ENCODE results near the gene TRIM24.

Gene TRIM24

GRCh38 chr7:138602451-138602850 lies 142.4 kb downstream of the TRIM24 start:
- H3K9me3 ChIP-seq (ENCODE audit: insufficient read depth, low read length), result no peaks in the 10 kb centered on the region
- H3K4me1 ChIP-seq (ENCODE audit: insufficient read depth, insufficient read length), result no peaks in the 10 kb centered on the region
- no peaks in the 10 kb centered on the region for H3K27me3 ChIP-seq (ENCODE audit: insufficient read depth, insufficient read length)
- H3K36me3 ChIP-seq (ENCODE audit: insufficient read depth, insufficient read length, low read length), result no peaks in the 10 kb centered on the region
- H3K9ac ChIP-seq (ENCODE audit: insufficient read length, low read depth), result no peak overlapping the region
- TF ChIP-seq SUZ12 (IDR thresholded peaks at IDR 0.05; ENCODE audit: extremely low read depth, insufficient read depth, insufficient read length), result no peak
- no peak for TF ChIP-seq ZNF274 (IDR thresholded peaks at IDR 0.05; ENCODE audit: low read depth, low read length)
- no peak for TF ChIP-seq YY1 (IDR thresholded peaks at IDR 0.05; ENCODE audit: insufficient read depth, insufficient read length)
- DNase-seq (ENCODE audit: low read depth, low spot score), result no peak
- no peak overlapping the region for H3K4me3 ChIP-seq (ENCODE audit: insufficient read length, low read depth)

- Histone ChIP-seq H3K9me3 (ENCODE audit: insufficient read depth, low read length) (no peaks in the 10 kb centered on the region), H3K4me1 (ENCODE audit: insufficient read depth, insufficient read length) (no peaks in the 10 kb centered on the region), H3K4me3 (ENCODE audit: insufficient read length, low read depth) (no peak overlapping the region), H3K9ac (ENCODE audit: insufficient read length, low read depth) (no peak overlapping the region), H3K36me3 (ENCODE audit: insufficient read depth, insufficient read length, low read length) (no peaks in the 10 kb centered on the region), H3K27me3 (ENCODE audit: insufficient read depth, insufficient read length) (no peaks in the 10 kb centered on the region)
- DNase-seq (ENCODE audit: low read depth, low spot score), result no peak
- TF ChIP-seq SUZ12 (IDR thresholded peaks at IDR 0.05; ENCODE audit: extremely low read depth, insufficient read depth, insufficient read length) (no peak), ZNF274 (IDR thresholded peaks at IDR 0.05; ENCODE audit: low read depth, low read length) (no peak), YY1 (IDR thresholded peaks at IDR 0.05; ENCODE audit: insufficient read depth, insufficient read length) (no peak)
These were observed 143.7 kb downstream of the TRIM24 start for GRCh38 chr7:138603549-138604318.

- no peak for TF ChIP-seq YY1 (IDR thresholded peaks at IDR 0.05; ENCODE audit: insufficient read depth, insufficient read length)
- no peak for TF ChIP-seq SUZ12 (IDR thresholded peaks at IDR 0.05; ENCODE audit: extremely low read depth, insufficient read depth, insufficient read length)
- no peak for TF ChIP-seq ZNF274 (IDR thresholded peaks at IDR 0.05; ENCODE audit: low read depth, low read length)
- DNase-seq (ENCODE audit: low read depth, low spot score), result no peak
These were observed 146.2 kb downstream of the TRIM24 start for GRCh38 chr7:138606236-138606635.

GRCh38 chr7:138607216-138608126 lies 147.4 kb downstream of the TRIM24 start:
- Histone ChIP-seq H3K9me3 (ENCODE audit: insufficient read depth, low read length) (no peaks in the 10 kb centered on the region), H3K9ac (ENCODE audit: insufficient read length, low read depth) (no peak overlapping the region), H3K4me1 (ENCODE audit: insufficient read depth, insufficient read length) (no peaks in the 10 kb centered on the region), H3K4me3 (ENCODE audit: insufficient read length, low read depth) (no peak overlapping the region), H3K36me3 (ENCODE audit: insufficient read depth, insufficient read length, low read length) (no peaks in the 10 kb centered on the region), H3K27me3 (ENCODE audit: insufficient read depth, insufficient read length) (no peaks in the 10 kb centered on the region)
- TF ChIP-seq SUZ12 (IDR thresholded peaks at IDR 0.05; ENCODE audit: extremely low read depth, insufficient read depth, insufficient read length), result no peak
- no peak for TF ChIP-seq YY1 (IDR thresholded peaks at IDR 0.05; ENCODE audit: insufficient read depth, insufficient read length)
- no peak for TF ChIP-seq ZNF274 (IDR thresholded peaks at IDR 0.05; ENCODE audit: low read depth, low read length)
- DNase-seq (ENCODE audit: low read depth, low spot score), result no peak

More at GRCh38 chr7:138606236-138606635, 146.2 kb downstream of the TRIM24 start:
- Histone ChIP-seq H3K4me3 (ENCODE audit: insufficient read length, low read depth) (no peak overlapping the region), H3K4me1 (ENCODE audit: insufficient read depth, insufficient read length) (no peaks in the 10 kb centered on the region), H3K27me3 (ENCODE audit: insufficient read depth, insufficient read length) (no peaks in the 10 kb centered on the region), H3K9ac (ENCODE audit: insufficient read length, low read depth) (no peak overlapping the region), H3K36me3 (ENCODE audit: insufficient read depth, insufficient read length, low read length) (no peaks in the 10 kb centered on the region), H3K9me3 (ENCODE audit: insufficient read depth, low read length) (no peaks in the 10 kb centered on the region)

- H3K9me3 ChIP-seq (ENCODE audit: insufficient read depth, low read length), result no peaks in the 10 kb centered on the region
- no peak for DNase-seq (ENCODE audit: low read depth, low spot score)
- H3K36me3 ChIP-seq (ENCODE audit: insufficient read depth, insufficient read length, low read length), result no peaks in the 10 kb centered on the region
- no peak for TF ChIP-seq SUZ12 (IDR thresholded peaks at IDR 0.05; ENCODE audit: extremely low read depth, insufficient read depth, insufficient read length)
- no peaks in the 10 kb centered on the region for H3K4me1 ChIP-seq (ENCODE audit: insufficient read depth, insufficient read length)
- H3K27me3 ChIP-seq (ENCODE audit: insufficient read depth, insufficient read length), result no peaks in the 10 kb centered on the region
- H3K9ac ChIP-seq (ENCODE audit: insufficient read length, low read depth), result no peak overlapping the region
- H3K4me3 ChIP-seq (ENCODE audit: insufficient read length, low read depth), result no peak overlapping the region
These were observed 148.2 kb downstream of the TRIM24 start for GRCh38 chr7:138608275-138608674.

GRCh38 chr7:138610671-138611170 lies 150.7 kb downstream of the TRIM24 start:
- H3K4me3 ChIP-seq (ENCODE audit: insufficient read length, low read depth), result no peak overlapping the region
- no peaks in the 10 kb centered on the region for H3K27me3 ChIP-seq (ENCODE audit: insufficient read depth, insufficient read length)
- no peaks in the 10 kb centered on the region for H3K36me3 ChIP-seq (ENCODE audit: insufficient read depth, insufficient read length, low read length)
- H3K9ac ChIP-seq (ENCODE audit: insufficient read length, low read depth), result no peak overlapping the region
- DNase-seq (ENCODE audit: low read depth, low spot score), result no peak
- H3K4me1 ChIP-seq (ENCODE audit: insufficient read depth, insufficient read length), result no peaks in the 10 kb centered on the region
- H3K9me3 ChIP-seq (ENCODE audit: insufficient read depth, low read length), result no peaks in the 10 kb centered on the region
- TF ChIP-seq YY1 (IDR thresholded peaks at IDR 0.05; ENCODE audit: insufficient read depth, insufficient read length) (no peak), SUZ12 (IDR thresholded peaks at IDR 0.05; ENCODE audit: extremely low read depth, insufficient read depth, insufficient read length) (no peak), ZNF274 (IDR thresholded peaks at IDR 0.05; ENCODE audit: low read depth, low read length) (no peak)

DNA sequence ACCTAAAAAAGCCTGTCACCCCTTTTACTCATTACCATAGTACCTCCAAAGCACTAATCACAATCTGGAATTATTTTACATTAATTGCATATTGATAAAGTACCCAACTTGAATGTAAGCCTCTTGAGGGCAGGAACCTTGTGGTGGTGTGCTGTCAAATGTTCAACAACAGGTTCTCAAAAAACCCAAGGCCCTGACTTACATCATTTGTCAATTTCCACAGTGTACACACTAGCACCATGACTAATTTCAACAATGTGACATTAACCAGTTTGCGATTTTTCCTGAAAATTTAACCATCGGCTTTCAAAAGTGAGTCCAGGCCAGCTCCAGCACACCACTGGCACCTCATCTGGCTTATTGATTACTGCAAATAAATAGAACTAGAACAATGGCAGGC lies 153.6 kb downstream of the TRIM24 start:
- Histone ChIP-seq H3K36me3 (ENCODE audit: insufficient read depth, insufficient read length, low read length) (no peaks in the 10 kb centered on the region), H3K4me1 (ENCODE audit: insufficient read depth, insufficient read length) (no peaks in the 10 kb centered on the region), H3K9ac (ENCODE audit: insufficient read length, low read depth) (no peak overlapping the region), H3K9me3 (ENCODE audit: insufficient read depth, low read length) (no peaks in the 10 kb centered on the region), H3K4me3 (ENCODE audit: insufficient read length, low read depth) (no peak overlapping the region), H3K27me3 (ENCODE audit: insufficient read depth, insufficient read length) (no peaks in the 10 kb centered on the region)
- no peak for DNase-seq (ENCODE audit: low read depth, low spot score)
- TF ChIP-seq SUZ12 (IDR thresholded peaks at IDR 0.05; ENCODE audit: extremely low read depth, insufficient read depth, insufficient read length) (no peak), ZNF274 (IDR thresholded peaks at IDR 0.05; ENCODE audit: low read depth, low read length) (no peak), YY1 (IDR thresholded peaks at IDR 0.05; ENCODE audit: insufficient read depth, insufficient read length) (no peak)

All from NT2/D1 (cell line).